ENCODE data around the gene NEDD4.

Gene NEDD4

GRCh38 chr15:55990998-55991397 lies 2.4 kb downstream of the NEDD4 start:
- no peak overlapping the region; the same call in 1 of the 2 replicates for H3K4me3 ChIP-seq (replicated peaks; ENCODE audit: low read depth, low read length)
- DNase-seq (ENCODE audit: extremely low read depth, low read depth): no peak
- TF ChIP-seq CTCF (IDR thresholded peaks at IDR 0.05; ENCODE audit: low read depth, low read length, missing control alignments): no peak

- TF ChIP-seq CTCF (IDR thresholded peaks at IDR 0.05; ENCODE audit: low read depth, low read length, missing control alignments): no peak
- no peak overlapping the region for H3K4me3 ChIP-seq (replicated peaks; ENCODE audit: low read depth, low read length)
- no peak for DNase-seq (ENCODE audit: extremely low read depth, low read depth)
Observed at GRCh38 chr15:55990516-55990915, 2.9 kb downstream of the NEDD4 start.

- no peak for DNase-seq (ENCODE audit: extremely low read depth, low read depth)
- peak; percentile 3 for TF ChIP-seq CTCF (IDR thresholded peaks at IDR 0.05; ENCODE audit: low read depth, low read length, missing control alignments)
- no peak overlapping the region for H3K4me3 ChIP-seq (replicated peaks; ENCODE audit: low read depth, low read length)
Observed at GRCh38 chr15:55989383-55989782, 4.0 kb downstream of the NEDD4 start.

- H3K4me3 ChIP-seq (replicated peaks; ENCODE audit: low read depth, low read length): no peak overlapping the region
- TF ChIP-seq CTCF (IDR thresholded peaks at IDR 0.05; ENCODE audit: low read depth, low read length, missing control alignments): no peak
- no peak for DNase-seq (ENCODE audit: extremely low read depth, low read depth)
Observed at GRCh38 chr15:55981582-55982249, 11.7 kb downstream of the NEDD4 start.

GRCh38 chr15:55980511-55980910 lies 12.9 kb downstream of the NEDD4 start:
- no peak overlapping the region for H3K4me3 ChIP-seq (replicated peaks; ENCODE audit: low read depth, low read length)
- no peak for TF ChIP-seq CTCF (IDR thresholded peaks at IDR 0.05; ENCODE audit: low read depth, low read length, missing control alignments)
- no peak for DNase-seq (ENCODE audit: extremely low read depth, low read depth)

GRCh38 chr15:55977231-55977630 lies 16.2 kb downstream of the NEDD4 start:
- no peak overlapping the region for H3K4me3 ChIP-seq (replicated peaks; ENCODE audit: low read depth, low read length)
- TF ChIP-seq CTCF (IDR thresholded peaks at IDR 0.05; ENCODE audit: low read depth, low read length, missing control alignments): no peak
- no peak for DNase-seq (ENCODE audit: extremely low read depth, low read depth)

- H3K4me3 ChIP-seq (replicated peaks; ENCODE audit: low read depth, low read length): no peak overlapping the region
- no peak for DNase-seq (ENCODE audit: extremely low read depth, low read depth)
- TF ChIP-seq CTCF (IDR thresholded peaks at IDR 0.05; ENCODE audit: low read depth, low read length, missing control alignments): no peak
Observed at GRCh38 chr15:55970286-55970685, 23.1 kb downstream of the NEDD4 start.

Data from HFF-Myc (cell line).